Measurements from ENCODE around the gene MYBPC2.

MYBPC2 gene

GRCh38 chr19:50459638-50460037, 26.9 kb downstream of the MYBPC2 start:
- TF ChIP-seq SIN3A (IDR thresholded peaks at IDR 0.05; ENCODE audit: borderline replicate concordance, insufficient read depth, low read length) (no peak), POLR2AphosphoS5 (IDR thresholded peaks at IDR 0.05; ENCODE audit: low read depth, low read length) (no peak), TAF1 (IDR thresholded peaks at IDR 0.05; ENCODE audit: borderline replicate concordance, insufficient read depth, low read length) (no peak), FOXP2 (optimal IDR thresholded peaks at IDR 0.05; ENCODE audit: borderline replicate concordance, extremely low read depth, extremely low read length, insufficient read depth) (no peak)
- TF ChIP-seq, protein P1, sequence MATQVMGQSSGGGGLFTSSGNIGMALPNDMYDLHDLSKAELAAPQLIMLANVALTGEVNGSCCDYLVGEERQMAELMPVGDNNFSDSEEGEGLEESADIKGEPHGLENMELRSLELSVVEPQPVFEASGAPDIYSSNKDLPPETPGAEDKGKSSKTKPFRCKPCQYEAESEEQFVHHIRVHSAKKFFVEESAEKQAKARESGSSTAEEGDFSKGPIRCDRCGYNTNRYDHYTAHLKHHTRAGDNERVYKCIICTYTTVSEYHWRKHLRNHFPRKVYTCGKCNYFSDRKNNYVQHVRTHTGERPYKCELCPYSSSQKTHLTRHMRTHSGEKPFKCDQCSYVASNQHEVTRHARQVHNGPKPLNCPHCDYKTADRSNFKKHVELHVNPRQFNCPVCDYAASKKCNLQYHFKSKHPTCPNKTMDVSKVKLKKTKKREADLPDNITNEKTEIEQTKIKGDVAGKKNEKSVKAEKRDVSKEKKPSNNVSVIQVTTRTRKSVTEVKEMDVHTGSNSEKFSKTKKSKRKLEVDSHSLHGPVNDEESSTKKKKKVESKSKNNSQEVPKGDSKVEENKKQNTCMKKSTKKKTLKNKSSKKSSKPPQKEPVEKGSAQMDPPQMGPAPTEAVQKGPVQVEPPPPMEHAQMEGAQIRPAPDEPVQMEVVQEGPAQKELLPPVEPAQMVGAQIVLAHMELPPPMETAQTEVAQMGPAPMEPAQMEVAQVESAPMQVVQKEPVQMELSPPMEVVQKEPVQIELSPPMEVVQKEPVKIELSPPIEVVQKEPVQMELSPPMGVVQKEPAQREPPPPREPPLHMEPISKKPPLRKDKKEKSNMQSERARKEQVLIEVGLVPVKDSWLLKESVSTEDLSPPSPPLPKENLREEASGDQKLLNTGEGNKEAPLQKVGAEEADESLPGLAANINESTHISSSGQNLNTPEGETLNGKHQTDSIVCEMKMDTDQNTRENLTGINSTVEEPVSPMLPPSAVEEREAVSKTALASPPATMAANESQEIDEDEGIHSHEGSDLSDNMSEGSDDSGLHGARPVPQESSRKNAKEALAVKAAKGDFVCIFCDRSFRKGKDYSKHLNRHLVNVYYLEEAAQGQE (IDR thresholded peaks at IDR 0.05; ENCODE audit: insufficient read depth in 1 of 2, low read depth in 2 of 2, low read length in 2 of 2): no peak

DNA sequence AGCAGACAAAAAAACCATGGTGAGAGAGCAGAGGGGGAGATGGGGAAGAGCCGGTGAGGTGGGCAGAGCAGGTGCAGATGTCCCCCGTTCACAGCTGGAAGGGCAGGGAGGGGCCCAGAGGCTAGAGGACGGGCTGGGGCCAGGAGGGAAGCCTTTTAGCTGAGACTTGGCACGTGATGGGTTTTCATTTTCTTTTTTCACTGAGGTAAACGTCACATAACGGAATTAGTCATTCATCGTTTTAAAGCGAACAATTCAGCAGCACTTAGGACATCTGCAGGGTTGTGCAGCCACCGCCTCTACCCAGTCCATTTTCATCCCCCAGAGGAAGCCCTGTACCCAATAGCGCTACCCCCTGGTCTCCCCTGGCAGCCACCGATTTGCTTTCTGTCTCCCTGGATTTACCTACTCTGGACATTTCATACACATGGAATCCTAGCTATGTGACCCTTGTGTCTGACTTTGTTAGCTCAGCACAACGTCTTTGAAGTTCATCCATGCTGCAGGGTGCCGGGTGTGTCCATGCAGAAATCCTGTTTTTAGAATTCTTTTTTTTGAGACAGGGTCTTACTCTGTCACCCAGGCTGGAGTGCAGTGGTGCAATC, 27.6 kb downstream of the MYBPC2 start:
- TF ChIP-seq SIN3A (IDR thresholded peaks at IDR 0.05; ENCODE audit: borderline replicate concordance, insufficient read depth, low read length) (no peak), FOXP2 (optimal IDR thresholded peaks at IDR 0.05; ENCODE audit: borderline replicate concordance, extremely low read depth, extremely low read length, insufficient read depth) (no peak), TAF1 (IDR thresholded peaks at IDR 0.05; ENCODE audit: borderline replicate concordance, insufficient read depth, low read length) (no peak), POLR2AphosphoS5 (IDR thresholded peaks at IDR 0.05; ENCODE audit: low read depth, low read length) (no peak)
- TF ChIP-seq, protein P1 (IDR thresholded peaks at IDR 0.05; ENCODE audit: insufficient read depth in 1 of 2, low read depth in 2 of 2, low read length in 2 of 2): no peak

- no peak for TF ChIP-seq POLR2AphosphoS5 (IDR thresholded peaks at IDR 0.05; ENCODE audit: low read depth, low read length)
- TF ChIP-seq FOXP2 (optimal IDR thresholded peaks at IDR 0.05; ENCODE audit: borderline replicate concordance, extremely low read depth, extremely low read length, insufficient read depth): peak; percentile 39
Observed at GRCh38 chr19:50461066-50461875, 28.6 kb downstream of the MYBPC2 start.

GRCh38 chr19:50462970-50463369, 30.3 kb downstream of the MYBPC2 start:
- no peak for TF ChIP-seq FOXP2 (optimal IDR thresholded peaks at IDR 0.05; ENCODE audit: borderline replicate concordance, extremely low read depth, extremely low read length, insufficient read depth)
- no peak for TF ChIP-seq SIN3A (IDR thresholded peaks at IDR 0.05; ENCODE audit: borderline replicate concordance, insufficient read depth, low read length)
- TF ChIP-seq POLR2AphosphoS5 (IDR thresholded peaks at IDR 0.05; ENCODE audit: low read depth, low read length): no peak

DNA sequence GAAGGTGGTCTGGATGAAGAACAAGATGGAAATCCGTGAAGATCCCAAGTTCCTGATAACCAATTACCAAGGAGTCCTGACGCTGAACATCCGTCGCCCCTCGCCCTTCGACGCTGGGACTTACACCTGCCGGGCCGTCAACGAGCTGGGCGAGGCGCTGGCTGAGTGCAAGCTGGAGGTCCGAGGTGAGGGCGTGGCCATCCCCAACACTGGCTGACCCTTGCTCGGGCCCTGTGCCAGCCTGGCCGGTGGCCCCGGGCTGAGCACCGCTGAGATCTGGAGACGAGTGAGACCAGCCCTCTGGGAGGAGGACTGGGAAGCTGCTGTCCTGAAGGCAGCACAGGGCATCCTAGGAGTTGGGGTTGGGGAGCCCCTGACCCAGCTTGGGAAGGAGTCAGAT, 31.7 kb downstream of the MYBPC2 start:
- TF ChIP-seq FOXP2 (optimal IDR thresholded peaks at IDR 0.05; ENCODE audit: borderline replicate concordance, extremely low read depth, extremely low read length, insufficient read depth) (no peak), SIN3A (IDR thresholded peaks at IDR 0.05; ENCODE audit: borderline replicate concordance, insufficient read depth, low read length) (no peak), POLR2AphosphoS5 (IDR thresholded peaks at IDR 0.05; ENCODE audit: low read depth, low read length) (no peak), TAF1 (IDR thresholded peaks at IDR 0.05; ENCODE audit: borderline replicate concordance, insufficient read depth, low read length) (no peak)
- TF ChIP-seq, protein P1 (IDR thresholded peaks at IDR 0.05; ENCODE audit: insufficient read depth in 1 of 2, low read depth in 2 of 2, low read length in 2 of 2): no peak

- TF ChIP-seq SIN3A (IDR thresholded peaks at IDR 0.05; ENCODE audit: borderline replicate concordance, insufficient read depth, low read length) (no peak), FOXP2 (optimal IDR thresholded peaks at IDR 0.05; ENCODE audit: borderline replicate concordance, extremely low read depth, extremely low read length, insufficient read depth) (no peak), POLR2AphosphoS5 (IDR thresholded peaks at IDR 0.05; ENCODE audit: low read depth, low read length) (no peak)
- TF ChIP-seq, protein P1 (IDR thresholded peaks at IDR 0.05; ENCODE audit: insufficient read depth in 1 of 2, low read depth in 2 of 2, low read length in 2 of 2): no peak
Observed at GRCh38 chr19:50465000-50465399, 32.3 kb downstream of the MYBPC2 start.
